Esophagus muscularis mucosa (tissue), 4 donors: ENCODE measurements around the gene CP. TPM values are rescaled to one million over a fixed set of nuclear protein-coding genes. Genes with fewer than 3 reads are reported as not detected.

Source experiments
- DNase-seq: peaks from one replicate; pipeline ENCODE4 v3.0.0-alpha.2; 2017; ENCODE audit errors: extremely low spot score
- H3K27ac ChIP-seq, 4 donors: fragments of 200-600 bp; sonication (generic); replicated peaks in 1 of 4; 1 replicate in 3 of 4; 2 replicates in 1 of 4; pipeline ENCODE4 v1.5.1; 2016 to 2019; ENCODE audit warnings: mild to moderate bottlenecking in 1 of 4
- H3K27me3 ChIP-seq, 4 donors: fragments of 200-600 bp; sonication (generic); one replicate each; pipeline versions ENCODE4 v1.5.1 to v1.6.0; 2016 to 2019
- H3K36me3 ChIP-seq, 4 donors: fragments of 200-600 bp; sonication (generic); one replicate each; pipeline ENCODE4 v1.5.1; 2016 to 2019
- H3K4me1 ChIP-seq, 4 donors: fragments of 200-600 bp; sonication (generic); one replicate each; pipeline ENCODE4 v1.5.1; 2016 to 2019
- H3K4me3 ChIP-seq, 4 donors: fragments of 200-600 bp; sonication (generic); 1 replicate in 2 of 4; 2 replicates in 2 of 4; pipeline ENCODE4 v1.5.1; 2016 to 2019; ENCODE audit warnings: mild to moderate bottlenecking in 4 of 4, moderate library complexity in 1 of 4
- H3K9me3 ChIP-seq, 4 donors: fragments of 200-600 bp; sonication (generic); 1 replicate in 3 of 4; 2 replicates in 1 of 4; pipeline ENCODE4 v1.5.1; 2016 to 2019
- EP300 ChIP-seq: sonication (generic); formaldehyde crosslinking; IDR thresholded peaks from one replicate; pipeline ENCODE4 v1.6.1; 2017; ENCODE audit warnings: antibody characterized with exemption
- POLR2A ChIP-seq: fragments of 450-650 bp; IDR thresholded peaks from one replicate; pipeline ENCODE4 v1.6.1; 2017; ENCODE audit warnings: antibody characterized with exemption, moderate library complexity, mild to moderate bottlenecking, low read depth
- POLR2AphosphoS5 ChIP-seq, 2 donors: sonication (generic); formaldehyde crosslinking; IDR thresholded peaks; one replicate each; pipeline ENCODE4 v1.6.1; 2017; ENCODE audit warnings: antibody characterized with exemption in 2 of 2
- WGBS: methylation state at CpG from one replicate; pipeline ENCODE4 v1.1.5; 2018; 5-methylcytosine and 5-hydroxymethylcytosine counted together
- intact Hi-C: fragments of 100-400 bp; cut with DNase I; formaldehyde crosslinking; loops from one replicate; pipeline ENCODE4 v1.15.1; 2023
- total RNA-seq, 4 donors: library from RNA; depleted of rRNA; stranded (reverse); fragments of >200 nt; gene quantifications; one replicate each; pipeline versions ENCODE4 v1.1.0 to v1.2.1, GENCODE V29; 2016
- TF ChIP-seq, protein P1 (sequence below), 3 experiments: fragments of 200-600 bp in 2 of 3; fragments of 450-650 bp in 1 of 3; sonication (generic) in 2 of 3; IDR thresholded peaks; one replicate each; pipeline ENCODE4 v1.5.1; 2017 to 2019; ENCODE audit warnings: antibody characterized with exemption in 3 of 3, mild to moderate bottlenecking in 2 of 3, moderate library complexity in 1 of 3

Gene CP
- total RNA-seq, 4 donors from 2014 or later, result 5.6 to 8.1 (median 6.0) TPM

GRCh38 chr3:149195221-149195620 is 26.4 kb downstream of the CP start:
- Histone ChIP-seq H3K36me3 (no peaks in the 10 kb centered on the region), H3K9me3 (no peaks in the 10 kb centered on the region), H3K27me3 (no peaks in the 10 kb centered on the region), H3K27ac (no peak overlapping the region), H3K4me3 (no peak overlapping the region), H3K4me1 (no peaks in the 10 kb centered on the region)
- WGBS, result 47% methylated on average over 1 of the region's 1 CpG
- TF ChIP-seq EP300 (no peak), POLR2A (no peak), POLR2AphosphoS5 (IDR thresholded peaks at IDR 0.05) (no peak)
- TF ChIP-seq, protein P1, sequence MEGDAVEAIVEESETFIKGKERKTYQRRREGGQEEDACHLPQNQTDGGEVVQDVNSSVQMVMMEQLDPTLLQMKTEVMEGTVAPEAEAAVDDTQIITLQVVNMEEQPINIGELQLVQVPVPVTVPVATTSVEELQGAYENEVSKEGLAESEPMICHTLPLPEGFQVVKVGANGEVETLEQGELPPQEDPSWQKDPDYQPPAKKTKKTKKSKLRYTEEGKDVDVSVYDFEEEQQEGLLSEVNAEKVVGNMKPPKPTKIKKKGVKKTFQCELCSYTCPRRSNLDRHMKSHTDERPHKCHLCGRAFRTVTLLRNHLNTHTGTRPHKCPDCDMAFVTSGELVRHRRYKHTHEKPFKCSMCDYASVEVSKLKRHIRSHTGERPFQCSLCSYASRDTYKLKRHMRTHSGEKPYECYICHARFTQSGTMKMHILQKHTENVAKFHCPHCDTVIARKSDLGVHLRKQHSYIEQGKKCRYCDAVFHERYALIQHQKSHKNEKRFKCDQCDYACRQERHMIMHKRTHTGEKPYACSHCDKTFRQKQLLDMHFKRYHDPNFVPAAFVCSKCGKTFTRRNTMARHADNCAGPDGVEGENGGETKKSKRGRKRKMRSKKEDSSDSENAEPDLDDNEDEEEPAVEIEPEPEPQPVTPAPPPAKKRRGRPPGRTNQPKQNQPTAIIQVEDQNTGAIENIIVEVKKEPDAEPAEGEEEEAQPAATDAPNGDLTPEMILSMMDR (IDR thresholded peaks at IDR 0.05), result no peak
- no peak for DNase-seq
- intact Hi-C loops, result no loop called here

- WGBS, result 72% methylated on average over 2 of the region's 2 CpGs
- no peak for DNase-seq
- Histone ChIP-seq H3K9me3 (no peaks in the 10 kb centered on the region), H3K4me1 (no peaks in the 10 kb centered on the region), H3K27ac (no peak overlapping the region), H3K36me3 (no peaks in the 10 kb centered on the region), H3K4me3 (no peak overlapping the region), H3K27me3 (no peaks in the 10 kb centered on the region)
- TF ChIP-seq, protein P1 (IDR thresholded peaks at IDR 0.05), result no peak
- TF ChIP-seq POLR2AphosphoS5 (IDR thresholded peaks at IDR 0.05), result no peak
- TF ChIP-seq POLR2A, result no peak
- intact Hi-C loops, result no loop called here
Measured at GRCh38 chr3:149188494-149188893, 33.1 kb downstream of the CP start.

DNA sequence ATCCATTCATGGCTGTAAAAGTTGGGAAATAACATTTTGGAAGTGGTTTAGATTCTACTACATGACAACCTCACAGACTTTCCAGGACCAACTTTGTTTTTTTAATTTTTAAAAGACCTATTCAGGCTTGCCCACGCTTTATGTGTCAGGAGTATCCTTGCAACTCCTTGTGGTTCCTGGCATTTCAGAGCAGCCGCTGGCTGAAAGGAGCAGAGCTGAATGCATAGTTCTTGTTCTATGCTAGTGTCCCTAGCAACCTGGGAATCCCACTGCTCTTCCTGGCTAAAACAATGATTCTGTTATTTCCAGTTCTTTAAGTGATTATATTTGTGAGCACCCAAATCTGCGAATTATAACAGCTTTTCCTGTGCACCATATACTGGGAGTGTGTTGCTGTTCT is 34.9 kb downstream of the CP start:
- no peak for TF ChIP-seq POLR2A
- TF ChIP-seq POLR2AphosphoS5 (IDR thresholded peaks at IDR 0.05), result no peak
- TF ChIP-seq, protein P1 (IDR thresholded peaks at IDR 0.05), result no peak
- no peak for TF ChIP-seq EP300
- Histone ChIP-seq H3K36me3 (no peaks in the 10 kb centered on the region), H3K4me3 (no peak overlapping the region), H3K27ac (no peak overlapping the region), H3K27me3 (no peaks in the 10 kb centered on the region), H3K4me1 (no peaks in the 10 kb centered on the region), H3K9me3 (no peaks in the 10 kb centered on the region)
- DNase-seq, result no peak
- over 99% methylated on average over 3 of the region's 3 CpGs for WGBS
- intact Hi-C loops, result no loop called here

GRCh38 chr3:149186219-149186618 is 35.4 kb downstream of the CP start:
- H3K9me3 ChIP-seq, result no peaks in the 10 kb centered on the region
- no peak for DNase-seq
- H3K27ac ChIP-seq, result no peak overlapping the region
- H3K27me3 ChIP-seq, result no peaks in the 10 kb centered on the region
- WGBS, result 97% methylated on average over 2 of the region's 2 CpGs
- H3K36me3 ChIP-seq, result no peaks in the 10 kb centered on the region
- intact Hi-C loops, result no loop called here
- H3K4me3 ChIP-seq, result no peak overlapping the region
- TF ChIP-seq EP300, result no peak
- no peak for TF ChIP-seq POLR2AphosphoS5 (IDR thresholded peaks at IDR 0.05)
- H3K4me1 ChIP-seq, result no peaks in the 10 kb centered on the region

DNA sequence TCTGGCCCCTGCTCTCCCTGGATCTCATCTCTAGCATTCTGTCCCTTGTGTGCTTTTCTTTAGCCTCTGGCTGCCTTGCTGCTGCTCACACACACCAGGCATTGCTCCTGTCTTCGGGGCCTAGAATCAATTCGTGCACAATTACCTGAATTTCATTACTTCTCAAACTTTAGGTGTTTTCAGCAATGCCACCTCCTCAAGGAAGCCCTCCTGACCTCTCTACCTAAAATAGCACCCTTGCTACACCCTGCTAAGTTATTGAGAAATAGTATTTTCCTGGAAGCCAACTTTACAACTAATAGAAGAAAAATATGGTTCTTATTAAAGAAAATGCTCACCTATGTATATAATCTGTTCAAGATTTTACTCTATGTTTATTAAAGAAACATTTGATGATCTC is 40.4 kb downstream of the CP start:
- intact Hi-C loops, result no loop called here
- H3K27ac ChIP-seq, result peak overlapping the region in 1 of 4 donors; percentile 59
- 100% methylated on average over 2 of the region's 2 CpGs for WGBS

More for the DNA sequence above, 40.4 kb downstream of the CP start:
- no peaks in the 10 kb centered on the region for H3K27me3 ChIP-seq
- peaks cover 9 to 20% (median 11%) of the 10 kb centered on the region in 4 donors for H3K4me1 ChIP-seq
- DNase-seq, result no peak
- H3K4me3 ChIP-seq, result no peak overlapping the region
- H3K36me3 ChIP-seq, result peaks cover 0 to 7% (median 4%) of the 10 kb centered on the region in 4 donors
- no peaks in the 10 kb centered on the region for H3K9me3 ChIP-seq
- TF ChIP-seq POLR2A (no peak), POLR2AphosphoS5 (IDR thresholded peaks at IDR 0.05) (no peak), EP300 (no peak)
- TF ChIP-seq, protein P1 (IDR thresholded peaks at IDR 0.05), result no peak
